GM23338 (cell line): ENCODE measurements around the gene CLCN4. TPM values are rescaled to one million over a fixed set of nuclear protein-coding genes. Genes with fewer than 3 reads are reported as not detected.

Experiments
- ATAC-seq: fragments of 200-7000 bp; cut with Tn5 transposase; 3 replicates; pipeline ENCODE4 v1.9.1; 2020
- DNase-seq: peaks from one replicate; pipeline ENCODE4 v3.0.0-alpha.2; 2015; ENCODE audit warnings: low spot score
- H2AFZ ChIP-seq: fragments of 200-600 bp; sonication (generic); 2 replicates; pipeline ENCODE4 v1.8.0; 2016; ENCODE audit warnings: antibody characterized with exemption, mild to moderate bottlenecking, moderate library complexity
- H3F3A ChIP-seq: fragments of 200-600 bp; sonication (generic); replicated peaks from 2 replicates; pipeline ENCODE4 v1.8.0; 2017; ENCODE audit warnings: antibody characterized with exemption, mixed run types, low read depth
- H3K27ac ChIP-seq: fragments of 200-600 bp; sonication (generic); 2 replicates; pipeline ENCODE4 v1.6.1; 2016; ENCODE audit warnings: low read depth
- H3K27me3 ChIP-seq: fragments of 200-600 bp; sonication (generic); 2 replicates; pipeline ENCODE4 v1.8.0; 2016; ENCODE audit warnings: mild to moderate bottlenecking, mixed run types, moderate library complexity; ENCODE audit not compliant: insufficient read depth
- H3K36me3 ChIP-seq: fragments of 200-600 bp; sonication (generic); 2 replicates; pipeline ENCODE4 v1.8.0; 2016; ENCODE audit warnings: mild to moderate bottlenecking; ENCODE audit not compliant: insufficient read depth
- H3K4me1 ChIP-seq: fragments of 200-600 bp; sonication (generic); 2 replicates; pipeline ENCODE4 v1.8.0; 2016; ENCODE audit warnings: mild to moderate bottlenecking, moderate library complexity; ENCODE audit not compliant: insufficient read depth
- H3K4me2 ChIP-seq: fragments of 200-600 bp; sonication (generic); 2 replicates; pipeline ENCODE4 v1.7.1; 2017; ENCODE audit warnings: mixed run types
- H3K4me3 ChIP-seq: fragments of 200-600 bp; sonication (generic); 2 replicates; pipeline ENCODE4 v1.6.1; 2016; ENCODE audit warnings: mixed run types
- H3K79me2 ChIP-seq: fragments of 200-600 bp; sonication (generic); replicated peaks from 2 replicates; pipeline ENCODE4 v1.8.0; 2017; ENCODE audit warnings: mild to moderate bottlenecking; ENCODE audit not compliant: insufficient read depth
- H3K9me2 ChIP-seq: fragments of 200-600 bp; sonication (generic); 2 replicates; pipeline ENCODE4 v1.8.0; 2017; ENCODE audit not compliant: insufficient read depth
- H4K20me1 ChIP-seq: fragments of 200-600 bp; sonication (generic); replicated peaks from 2 replicates; pipeline ENCODE4 v1.8.0; 2017; ENCODE audit warnings: mild to moderate bottlenecking; ENCODE audit not compliant: insufficient read depth
- H3K27ac Mint-ChIP-seq: 2 replicates; pipeline ENCODE4 v1.8.0; 2020; ENCODE audit warnings: inconsistent platforms, mild to moderate bottlenecking, moderate library complexity, mixed read lengths
- H3K27me3 Mint-ChIP-seq: 3 replicates; pipeline ENCODE4 v1.8.0; 2022; ENCODE audit warnings: low read depth, mild to moderate bottlenecking, moderate library complexity, mixed read lengths, inconsistent platforms; ENCODE audit not compliant: insufficient read depth, poor library complexity
- H3K36me3 Mint-ChIP-seq: 3 replicates; pipeline ENCODE4 v1.8.0; 2021; ENCODE audit warnings: low read depth, mild to moderate bottlenecking, inconsistent platforms, moderate library complexity, mixed read lengths
- H3K4me1 Mint-ChIP-seq: 3 replicates; pipeline ENCODE4 v1.8.0; 2020; ENCODE audit warnings: mild to moderate bottlenecking, inconsistent platforms, mixed read lengths
- H3K4me3 Mint-ChIP-seq: 3 replicates; pipeline ENCODE4 v1.8.0; 2021; ENCODE audit warnings: moderate library complexity, mild to moderate bottlenecking, inconsistent platforms, mixed read lengths
- H3K9me3 Mint-ChIP-seq: 3 replicates; pipeline ENCODE4 v1.8.0; 2020; ENCODE audit warnings: moderate library complexity, mild to moderate bottlenecking, inconsistent platforms, mixed read lengths
- CREB1 ChIP-seq: fragments of 250-450 bp; sonication (Bioruptor Pico); IDR thresholded peaks from 2 replicates; pipeline ENCODE4 v1.5.0; 2020; ENCODE audit warnings: low read depth, mild to moderate bottlenecking, moderate library complexity
- CTCF ChIP-seq, 2 experiments: fragments of 200-600 bp in 1 of 2; sonication (generic) in 1 of 2; conservative IDR thresholded peaks; 2 replicates each; pipeline versions ENCODE4 v1.5.1 to v1.6.1; 2016 to 2017; ENCODE audit warnings: antibody characterized with exemption in 2 of 2, low read depth in 2 of 2, mild to moderate bottlenecking in 2 of 2, moderate library complexity in 1 of 2
- EZH2 ChIP-seq: fragments of 200-600 bp; sonication (generic); IDR thresholded peaks from one replicate; pipeline ENCODE4 v1.8.0; 2017; ENCODE audit warnings: antibody characterized with exemption, mild to moderate bottlenecking, low read depth; ENCODE audit not compliant: unreplicated experiment
- NANOG ChIP-seq: IDR thresholded peaks from 2 replicates; pipeline ENCODE4 v1.6.1; 2016; ENCODE audit warnings: antibody characterized with exemption, borderline replicate concordance
- REST ChIP-seq: IDR thresholded peaks from one replicate; pipeline ENCODE4 v1.6.1; 2018; ENCODE audit warnings: antibody characterized with exemption; ENCODE audit not compliant: unreplicated experiment
- ZNF114 ChIP-seq: fragments of 250-450 bp; sonication (Bioruptor Pico); IDR thresholded peaks from 2 replicates; pipeline ENCODE4 v1.5.0; 2020; ENCODE audit warnings: mild to moderate bottlenecking, moderate library complexity
- polyA plus RNA-seq: library from polyadenylated mRNA; unstranded; fragments of >200 nt; fragmentation: Nextera tagmentation; extraction: Ambion mirVana; gene quantifications from 2 replicates; pipeline ENCODE4 v1.2.1, GENCODE V29; 2016
- total RNA-seq: library from RNA; depleted of rRNA; stranded (reverse); fragments of >200 nt; shearing (Covaris generic); gene quantifications from 2 replicates; pipeline ENCODE4 v1.2.3, GENCODE V29; 2014

The CLCN4 gene
- total and polyA plus RNA-seq, 2 experiments from 2014 or later: 1.2 to 4.9 TPM

GRCh38 chrX:10166731-10167151, 10.0 kb downstream of the CLCN4 start (continued):
- no peak for TF ChIP-seq CTCF (conservative IDR thresholded peaks at IDR 0.05; ENCODE audit: low read depth in 2 of 2)

GRCh38 chrX:10167573-10167972, 10.8 kb downstream of the CLCN4 start:
- DNase-seq (no peak), ATAC-seq (no peak)
- H3K4me1 Mint-ChIP-seq: peaks cover 5% of the 10 kb centered on the region
- Histone ChIP-seq H3K4me3 (no peak overlapping the region), H3K9me2 (no peaks in the 10 kb centered on the region), H3K4me2 (no peak overlapping the region), H3F3A (no peaks in the 10 kb centered on the region), H3K4me1 (no peaks in the 10 kb centered on the region), H3K27me3 (no peaks in the 10 kb centered on the region), H4K20me1 (no peaks in the 10 kb centered on the region), H2AFZ (no peak overlapping the region), H3K36me3 (no peaks in the 10 kb centered on the region), H3K79me2 (no peaks in the 10 kb centered on the region), H3K27ac (no peak overlapping the region)
- no peak overlapping the region for H3K4me3 Mint-ChIP-seq
- no peaks in the 10 kb centered on the region for H3K9me3 Mint-ChIP-seq
- peaks cover 4% of the 10 kb centered on the region for H3K27me3 Mint-ChIP-seq
- no peak for TF ChIP-seq NANOG
- no peak for TF ChIP-seq REST
- TF ChIP-seq ZNF114: no peak
- H3K27ac Mint-ChIP-seq: no peak overlapping the region
- peaks cover 6% of the 10 kb centered on the region; the same call in 2 of the 3 replicates for H3K36me3 Mint-ChIP-seq

GRCh38 chrX:10168226-10168625, 11.5 kb downstream of the CLCN4 start:
- Histone ChIP-seq H3K79me2 (no peaks in the 10 kb centered on the region), H3K4me3 (no peak overlapping the region), H3K4me1 (no peaks in the 10 kb centered on the region), H3K9me2 (no peaks in the 10 kb centered on the region), H3K27ac (no peak overlapping the region), H3K4me2 (no peak overlapping the region), H3F3A (no peaks in the 10 kb centered on the region), H4K20me1 (no peaks in the 10 kb centered on the region), H3K36me3 (no peaks in the 10 kb centered on the region), H3K27me3 (no peaks in the 10 kb centered on the region), H2AFZ (no peak overlapping the region)
- peaks cover 6% of the 10 kb centered on the region; the same call in 2 of the 3 replicates for H3K36me3 Mint-ChIP-seq
- H3K27me3 Mint-ChIP-seq: peaks cover 5% of the 10 kb centered on the region
- ATAC-seq (no peak), DNase-seq (no peak)
- peaks cover 10% of the 10 kb centered on the region for H3K4me1 Mint-ChIP-seq
- no peak overlapping the region for H3K27ac Mint-ChIP-seq
- H3K4me3 Mint-ChIP-seq: no peak overlapping the region
- no peaks in the 10 kb centered on the region for H3K9me3 Mint-ChIP-seq
- TF ChIP-seq EZH2: no peak
- TF ChIP-seq REST: no peak
- no peak for TF ChIP-seq NANOG
- no peak for TF ChIP-seq CTCF (conservative IDR thresholded peaks at IDR 0.05; ENCODE audit: low read depth in 2 of 2)
- TF ChIP-seq CREB1 (CRISPR knock-in tag): no peak
